HG02763 (cell line): ENCODE data around the gene LHFPL3.
A peak's percentile ranks its signal among the peaks of the same experiment; 100 is the strongest.

Experiments used
- ATAC-seq: cut with Tn5 transposase; IDR thresholded peaks from one replicate; pipeline ENCODE4 v1.9.1; 2021; ENCODE audit warnings: mild to moderate bottlenecking, moderate library complexity; ENCODE audit not compliant: unreplicated experiment

Gene LHFPL3

DNA sequence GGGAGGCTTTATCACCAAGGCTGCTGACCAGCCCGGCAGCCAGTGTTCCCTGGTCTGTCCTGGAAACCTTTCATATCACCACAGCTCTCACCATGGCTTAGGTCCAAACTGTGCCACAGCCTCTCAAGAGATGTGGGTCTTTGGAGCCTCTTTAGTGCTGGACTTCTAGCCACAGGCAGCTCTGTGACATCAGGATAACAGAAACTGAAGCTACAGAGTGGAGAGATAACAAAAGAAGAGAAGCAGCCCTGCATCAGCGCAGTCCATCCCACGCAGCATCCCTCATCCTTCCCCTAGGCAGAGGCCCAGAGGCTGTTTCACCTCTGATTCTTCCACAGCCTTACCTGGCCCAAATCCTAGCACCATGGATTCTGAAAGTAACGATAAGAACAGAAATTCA lies 497.7 kb downstream of the LHFPL3 start:
- no peak for ATAC-seq

DNA sequence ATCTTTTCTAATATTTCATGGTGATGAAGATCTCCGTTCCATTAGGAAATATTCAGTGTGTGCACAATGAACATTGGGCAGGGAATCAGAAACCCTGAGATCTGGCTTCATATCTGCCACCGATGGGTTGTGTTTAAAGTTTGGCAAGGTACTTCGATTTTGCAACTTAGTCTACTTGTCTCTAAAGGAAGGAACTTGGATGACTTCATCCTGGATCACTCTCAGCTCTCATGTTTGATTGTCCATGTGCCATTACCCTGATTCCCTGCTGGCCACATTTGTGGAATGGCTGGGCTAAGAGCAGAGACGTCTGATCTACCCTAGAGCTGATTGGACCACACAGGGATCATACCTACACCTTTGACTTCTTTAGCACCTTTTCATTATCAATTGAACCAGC lies 508.6 kb downstream of the LHFPL3 start:
- no peak for ATAC-seq

DNA sequence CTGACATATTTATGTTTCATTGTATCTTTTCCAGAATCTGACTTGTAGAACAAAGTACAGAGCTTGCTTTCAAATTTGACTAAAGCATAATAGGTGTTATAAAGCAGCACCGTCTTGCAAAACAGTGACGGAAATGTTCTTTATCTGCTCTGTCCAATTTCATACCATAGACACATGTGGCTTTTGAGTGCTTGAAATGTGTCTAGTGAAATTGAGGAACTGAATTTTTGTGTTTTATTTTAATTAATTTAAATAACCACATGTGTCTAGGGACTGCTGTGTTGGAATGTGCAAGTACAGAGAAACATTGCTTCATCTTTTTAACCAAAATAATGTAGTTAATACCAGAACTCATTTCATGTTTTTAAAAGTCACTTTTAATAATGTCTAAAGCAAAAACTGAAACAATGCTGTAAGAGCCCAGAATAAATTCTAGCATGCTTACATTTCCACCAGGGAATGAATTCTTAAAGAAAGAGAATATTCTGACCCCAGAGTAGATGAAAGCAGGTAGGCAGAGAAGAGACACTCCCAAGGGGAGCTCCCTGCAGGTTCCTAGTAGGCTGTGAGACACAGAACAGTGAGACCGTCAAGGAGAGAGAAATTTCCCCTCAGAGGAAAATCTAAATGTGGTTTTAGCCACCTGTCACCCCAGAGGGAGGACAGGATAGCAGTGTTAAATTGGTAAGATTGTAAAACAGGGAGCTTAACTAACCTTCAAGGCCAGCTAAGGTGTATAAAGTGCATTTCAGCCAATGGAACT lies 510.3 kb downstream of the LHFPL3 start:
- ATAC-seq = peak; percentile 42

DNA sequence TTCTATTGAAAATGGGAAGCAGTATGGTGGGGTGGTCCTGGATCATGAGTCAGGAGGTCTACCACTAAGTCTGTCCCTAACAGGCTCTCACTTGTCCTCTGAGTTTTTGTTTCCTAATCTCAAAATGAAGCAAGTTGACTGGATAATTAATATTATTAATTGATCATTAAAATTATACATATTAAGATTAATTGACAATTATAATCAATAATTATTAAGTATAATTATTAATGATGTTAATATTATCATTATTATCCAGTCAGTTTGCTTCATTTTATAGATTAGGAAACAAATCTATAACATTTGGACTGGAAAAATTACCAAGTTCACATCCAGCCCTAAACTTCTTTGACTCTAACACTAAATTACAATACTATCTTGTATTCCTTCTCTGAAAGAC lies 511.4 kb downstream of the LHFPL3 start:
- ATAC-seq = no peak

DNA sequence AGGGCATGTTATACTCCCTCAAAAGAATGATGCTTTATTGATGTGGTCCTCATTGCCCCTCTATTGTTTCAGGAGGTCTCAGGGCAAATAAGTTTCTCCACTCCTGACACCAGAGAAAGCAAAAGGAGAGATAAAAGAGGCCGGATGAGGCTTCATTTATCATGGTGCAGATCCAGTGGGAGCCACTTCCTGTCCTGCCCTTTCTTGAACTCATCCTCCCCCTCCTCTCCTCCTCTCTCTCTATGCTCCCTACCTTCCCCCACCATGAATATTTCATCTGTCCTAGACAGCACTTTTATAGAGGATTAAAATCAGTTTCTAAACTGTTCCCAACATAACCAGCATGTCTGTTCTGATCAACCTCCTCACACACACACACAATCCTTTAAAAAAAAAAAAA lies 513.4 kb downstream of the LHFPL3 start:
- ATAC-seq = no peak

DNA sequence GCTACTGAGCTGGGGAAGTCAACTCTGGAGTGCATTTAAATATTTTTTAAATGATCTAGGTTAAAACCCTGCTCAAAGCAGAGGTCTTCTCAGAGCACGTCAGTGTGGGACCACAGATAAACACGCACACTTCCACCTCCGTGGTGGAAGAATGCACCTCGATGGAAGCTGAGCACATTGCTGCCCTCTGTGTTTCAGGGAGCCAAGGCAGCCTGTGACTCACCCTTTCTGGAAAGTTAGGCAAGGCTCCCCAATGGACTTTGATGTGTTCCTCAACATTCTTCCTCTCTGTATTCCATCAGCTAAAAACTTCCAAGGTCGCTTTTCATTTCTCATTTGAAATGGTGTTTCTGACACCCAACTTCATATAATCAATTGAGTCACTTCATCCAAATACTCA lies 514.8 kb downstream of the LHFPL3 start:
- ATAC-seq = no peak

DNA sequence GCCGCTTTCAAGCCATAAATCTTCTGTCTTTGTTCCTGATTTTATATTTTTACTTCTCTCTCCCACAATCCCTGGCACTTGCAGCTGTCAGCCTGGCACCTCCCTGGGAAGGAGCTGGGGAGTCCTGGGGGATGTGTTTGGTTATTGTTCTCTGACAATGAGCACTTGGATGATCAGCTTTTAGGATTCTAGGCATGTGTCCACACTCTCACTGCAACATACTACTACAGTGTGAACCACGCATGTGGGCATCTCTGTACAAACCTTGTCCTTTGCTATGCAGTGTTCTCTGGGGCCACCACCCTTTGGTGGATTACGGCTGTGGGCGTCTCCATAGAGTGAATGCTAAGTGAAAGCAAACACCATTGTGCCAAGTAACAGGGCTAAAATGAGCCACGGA lies 517.2 kb downstream of the LHFPL3 start:
- ATAC-seq = no peak

DNA sequence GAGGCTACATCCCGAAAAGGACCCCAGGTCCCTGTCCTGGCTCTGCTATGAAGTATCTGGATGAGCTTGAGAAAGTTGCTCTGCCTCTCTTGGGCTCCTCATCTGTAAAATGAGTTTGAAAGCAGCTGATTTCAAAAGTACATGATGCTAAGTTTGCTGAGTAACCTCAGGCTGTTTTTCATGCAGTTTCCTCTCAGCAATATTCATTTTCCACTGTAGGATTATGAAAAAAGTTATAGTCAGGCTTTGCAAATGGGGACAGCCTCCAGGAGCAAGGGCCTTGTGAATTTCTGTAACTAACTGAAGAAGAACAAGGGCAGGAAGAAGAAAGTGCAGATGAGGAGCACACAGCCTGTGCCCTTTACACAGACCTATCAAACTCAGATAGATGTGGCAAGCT lies 518.3 kb downstream of the LHFPL3 start:
- ATAC-seq = no peak

DNA sequence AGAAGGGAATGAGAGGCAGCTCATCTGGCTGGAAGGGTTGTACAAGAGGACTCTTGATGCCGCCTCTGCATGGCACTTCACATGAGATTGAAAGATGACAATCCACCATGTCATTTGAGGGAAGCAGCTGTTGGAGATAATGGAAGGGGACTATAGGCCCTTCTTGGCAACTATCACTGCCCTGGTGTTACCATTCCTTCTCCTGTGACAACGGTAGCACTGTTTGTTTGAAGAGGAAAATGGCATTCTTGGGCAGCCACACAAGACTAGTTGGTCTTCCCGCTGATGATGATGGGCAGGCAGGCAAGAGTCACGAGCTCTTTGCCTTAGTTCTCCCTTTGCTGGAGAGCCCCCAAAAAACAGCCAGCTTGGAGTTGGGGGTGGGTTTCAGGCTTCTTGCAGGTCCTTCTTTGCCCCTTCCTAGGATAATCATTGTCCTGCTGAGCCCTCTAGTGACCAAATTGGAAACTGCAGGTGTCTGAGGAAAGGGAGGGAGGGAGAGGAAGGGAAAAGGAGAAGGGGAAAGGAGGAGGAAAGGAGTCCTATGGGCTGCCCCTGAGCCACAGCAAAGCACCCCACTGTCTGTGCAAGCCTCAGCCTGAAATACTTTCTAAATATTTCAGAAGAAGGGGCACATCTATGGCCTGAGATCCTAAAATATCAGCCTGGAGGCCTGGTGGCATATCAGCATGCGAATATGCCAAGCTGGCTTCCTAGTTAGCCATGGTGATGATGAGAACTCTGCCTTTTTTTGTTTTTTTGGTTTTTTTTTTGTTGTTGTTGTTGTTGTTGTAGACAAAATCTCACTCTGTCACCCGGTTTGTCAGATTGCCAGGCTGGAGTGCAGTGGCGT lies 520.0 kb downstream of the LHFPL3 start:
- ATAC-seq = no peak

DNA sequence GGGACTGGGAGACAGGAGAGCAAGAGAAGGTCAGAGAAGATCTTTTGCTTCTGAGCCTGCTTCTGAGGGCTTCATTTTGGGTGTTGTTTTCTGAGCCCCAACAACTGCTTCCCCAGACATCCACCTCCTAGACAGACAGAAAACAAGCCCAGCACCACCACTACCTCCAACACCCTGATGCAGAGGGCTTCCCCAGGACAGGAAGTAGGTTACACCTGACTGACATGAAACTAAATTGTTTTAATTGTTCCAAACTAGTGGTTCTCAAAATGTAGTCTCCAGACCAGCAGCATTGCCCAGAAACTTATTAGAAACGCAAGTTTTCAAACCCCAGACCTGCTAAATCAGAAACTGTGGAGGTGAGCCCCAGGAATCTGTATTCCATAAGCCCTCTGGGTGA lies 522.0 kb downstream of the LHFPL3 start:
- no peak for ATAC-seq

DNA sequence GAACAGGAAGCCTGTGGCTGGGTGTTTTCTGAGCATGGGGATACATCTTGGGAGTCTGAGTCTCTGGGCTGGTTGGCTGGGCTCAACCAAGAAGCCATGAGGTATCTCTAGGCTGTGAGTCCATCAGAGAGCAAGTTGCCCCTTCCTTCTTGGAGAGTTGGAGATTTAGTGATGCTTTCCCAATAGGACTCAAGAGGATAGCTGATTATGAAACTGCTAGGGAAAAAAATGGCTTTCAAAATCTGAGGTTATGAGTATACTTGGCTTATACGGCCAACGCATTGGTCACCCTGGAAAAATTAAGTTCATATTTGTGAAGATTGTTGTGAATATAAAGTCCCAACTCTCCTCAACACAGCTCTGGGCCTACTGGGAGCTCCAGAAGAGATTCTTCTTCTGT lies 522.9 kb downstream of the LHFPL3 start:
- ATAC-seq = no peak

DNA sequence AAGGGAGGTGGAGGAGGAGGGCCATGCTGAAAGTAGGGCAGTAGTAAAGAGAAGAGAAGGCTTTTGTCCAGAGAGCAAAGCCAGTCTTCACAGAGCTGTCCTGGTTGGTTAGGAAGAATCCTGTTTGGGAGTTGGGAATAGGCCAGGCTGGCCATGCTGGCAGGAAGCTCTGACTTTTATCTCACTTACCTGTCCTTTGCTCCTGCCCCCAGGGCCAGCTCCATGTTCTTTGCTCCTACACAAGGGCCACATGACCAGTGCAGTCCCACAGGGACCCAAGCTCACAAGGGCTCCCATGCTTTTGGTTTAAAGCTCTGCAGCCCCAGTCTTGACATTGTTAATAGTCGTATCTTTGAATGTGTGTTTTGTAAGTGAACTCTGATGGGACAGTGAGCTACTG lies 524.0 kb downstream of the LHFPL3 start:
- ATAC-seq = no peak

DNA sequence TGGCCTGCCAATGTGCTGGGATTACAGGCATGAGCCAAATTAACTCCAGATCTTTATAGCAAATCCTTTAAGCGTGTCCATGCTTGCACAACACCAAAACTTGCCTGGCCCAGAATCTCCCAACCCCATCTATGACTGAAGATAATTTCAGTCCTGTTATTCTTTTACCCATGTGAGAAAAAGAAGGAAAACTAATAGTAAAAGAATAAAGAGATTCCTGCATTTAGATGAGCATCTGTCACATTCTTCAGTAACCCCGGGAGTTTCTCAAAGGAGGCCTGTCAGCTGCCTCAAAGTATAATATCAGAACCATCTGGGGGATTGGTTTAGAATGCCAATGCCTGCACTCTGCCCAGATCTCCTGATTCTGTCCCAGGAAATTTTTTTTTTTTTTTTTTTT lies 527.5 kb downstream of the LHFPL3 start:
- ATAC-seq = no peak

DNA sequence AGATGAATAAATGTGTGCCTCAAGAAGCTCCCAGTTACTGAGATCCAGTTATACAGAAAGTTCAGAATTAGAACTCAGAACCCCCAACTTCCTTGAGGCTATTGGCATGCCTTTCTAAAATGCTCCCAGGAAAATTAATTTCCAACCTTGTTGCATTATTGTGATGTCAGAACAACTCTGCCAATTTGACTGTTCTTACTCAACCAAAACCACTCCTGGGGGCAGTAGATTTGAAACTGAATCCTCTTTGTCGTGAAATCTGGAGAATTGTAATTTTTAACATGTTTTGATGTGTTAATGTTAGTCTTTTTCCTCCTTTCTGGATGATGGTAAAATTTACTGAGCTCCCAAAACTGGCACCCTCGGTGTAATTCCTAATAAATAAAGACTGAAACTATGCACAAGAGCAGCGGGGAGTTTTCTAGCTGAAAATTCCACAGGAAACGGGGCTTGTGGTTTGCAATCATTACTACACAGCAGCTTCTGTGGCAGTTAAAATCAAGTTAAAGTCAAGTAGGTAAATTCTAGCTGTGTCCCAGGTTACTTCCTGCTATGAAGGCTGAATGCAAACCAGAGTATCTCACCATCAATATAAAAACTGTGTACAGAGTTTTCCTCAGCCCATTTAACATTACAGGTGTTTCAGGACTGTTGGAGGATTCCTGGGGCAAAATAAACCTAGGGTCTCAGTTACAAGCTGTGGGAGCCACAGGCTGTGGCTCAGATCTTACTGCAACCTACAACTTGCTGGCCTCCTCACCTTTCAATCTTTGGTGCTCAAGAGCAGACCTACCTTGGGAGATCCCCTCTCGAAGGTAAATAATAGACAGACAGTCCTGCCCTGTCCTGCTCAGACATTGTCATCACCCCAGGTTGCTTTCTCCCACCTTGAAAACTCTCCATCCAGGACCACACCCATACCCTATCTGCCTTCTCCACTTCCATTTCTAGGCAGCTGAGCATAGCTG lies 529.3 kb downstream of the LHFPL3 start:
- ATAC-seq = peak; percentile 62

DNA sequence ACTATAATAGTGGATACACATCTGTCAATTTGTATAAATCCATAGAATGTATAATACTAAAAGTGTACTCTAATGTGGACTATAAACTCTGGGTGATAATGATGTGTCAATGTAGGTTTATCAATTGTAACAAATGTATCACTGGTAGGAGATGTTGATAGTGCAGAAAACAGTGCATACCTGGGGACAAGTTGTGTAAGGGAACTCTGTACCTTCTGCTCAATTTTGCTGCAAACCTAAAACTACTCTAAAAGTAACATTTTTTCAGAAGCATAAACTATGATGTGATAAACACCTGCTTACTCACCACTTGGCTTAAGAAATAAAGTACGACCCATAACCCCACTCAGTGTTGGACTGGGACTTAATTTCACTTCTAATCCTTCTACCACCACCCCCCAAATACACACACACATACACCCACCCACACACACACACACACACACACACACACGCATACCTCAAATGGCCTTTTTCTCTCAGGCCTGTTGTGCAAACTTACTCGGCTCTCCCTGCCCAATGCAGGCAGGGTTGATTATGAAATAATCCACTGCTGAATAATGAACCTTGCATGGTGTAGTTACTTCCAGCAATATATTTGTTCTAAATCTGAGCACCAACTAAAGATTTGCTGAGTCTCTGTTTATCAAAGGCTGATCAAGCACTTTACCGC lies 531.5 kb downstream of the LHFPL3 start:
- ATAC-seq = no peak

DNA sequence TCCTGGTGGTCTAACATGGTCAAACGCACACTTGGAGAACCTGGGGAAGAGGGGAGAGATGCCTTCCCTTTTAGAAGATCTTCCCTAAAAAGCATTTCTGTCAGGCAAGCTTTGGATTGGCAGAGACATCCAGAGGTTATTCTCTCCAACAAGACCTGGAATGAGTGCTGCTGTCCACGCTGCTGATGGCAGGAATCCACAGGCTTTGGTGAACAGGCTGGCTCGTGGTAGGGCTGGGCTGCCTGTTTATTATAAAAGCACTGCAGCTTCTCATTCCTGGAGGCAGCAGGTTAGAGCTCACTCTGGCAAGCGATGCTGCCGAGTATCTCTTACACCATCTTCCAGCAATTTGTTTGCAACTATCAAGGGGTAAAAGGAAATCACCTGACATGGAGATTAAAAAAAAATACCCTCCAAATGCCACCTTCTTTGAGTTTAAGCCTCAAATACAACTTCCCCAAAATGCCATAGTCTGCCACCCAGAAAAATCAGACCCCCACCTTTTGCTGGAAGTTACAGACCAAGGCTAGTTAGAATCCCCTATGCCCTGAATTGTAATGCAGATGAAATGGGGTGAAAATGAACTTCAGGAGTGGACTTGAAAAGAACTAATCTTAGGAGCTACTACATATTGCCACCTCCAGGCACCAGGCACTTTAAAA lies 533.5 kb downstream of the LHFPL3 start:
- no peak for ATAC-seq

DNA sequence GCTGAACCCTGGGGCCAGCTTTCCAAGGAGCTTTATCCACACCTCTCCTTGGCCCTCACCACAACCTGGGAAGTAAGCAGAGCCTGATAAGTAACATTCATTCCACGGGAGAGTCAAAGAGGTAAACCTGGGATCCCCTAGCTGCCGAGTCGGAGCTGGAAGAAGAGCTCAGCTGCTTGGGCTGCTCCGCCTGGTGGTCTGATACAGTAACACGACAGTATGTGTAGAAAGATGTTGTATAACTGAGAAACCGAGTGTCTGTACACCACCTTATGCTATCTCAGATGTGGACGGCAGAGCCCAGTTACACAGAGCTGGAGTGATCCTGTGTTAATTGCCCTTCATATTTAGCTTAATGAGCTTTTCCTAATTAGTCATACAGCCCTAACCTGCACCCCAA lies 534.3 kb downstream of the LHFPL3 start:
- no peak for ATAC-seq

DNA sequence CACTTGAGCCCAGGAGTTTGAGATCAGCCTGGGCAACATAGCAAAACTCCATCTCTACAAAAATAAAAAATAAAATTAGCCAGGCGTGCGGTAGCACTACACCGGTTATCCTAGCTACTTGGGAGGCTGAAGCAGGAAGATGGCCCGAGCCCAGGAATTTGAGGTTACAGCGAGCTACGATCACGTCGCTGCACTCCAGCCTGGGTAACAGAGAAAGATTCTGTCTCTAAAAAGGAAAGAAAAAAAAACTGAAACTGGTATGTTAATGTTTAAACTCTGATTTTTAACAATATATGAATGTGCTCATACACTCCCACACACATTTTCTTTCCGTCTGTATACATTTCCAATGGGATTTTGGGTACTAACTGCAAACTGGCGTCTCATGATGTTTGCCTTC lies 545.0 kb downstream of the LHFPL3 start:
- ATAC-seq = no peak

DNA sequence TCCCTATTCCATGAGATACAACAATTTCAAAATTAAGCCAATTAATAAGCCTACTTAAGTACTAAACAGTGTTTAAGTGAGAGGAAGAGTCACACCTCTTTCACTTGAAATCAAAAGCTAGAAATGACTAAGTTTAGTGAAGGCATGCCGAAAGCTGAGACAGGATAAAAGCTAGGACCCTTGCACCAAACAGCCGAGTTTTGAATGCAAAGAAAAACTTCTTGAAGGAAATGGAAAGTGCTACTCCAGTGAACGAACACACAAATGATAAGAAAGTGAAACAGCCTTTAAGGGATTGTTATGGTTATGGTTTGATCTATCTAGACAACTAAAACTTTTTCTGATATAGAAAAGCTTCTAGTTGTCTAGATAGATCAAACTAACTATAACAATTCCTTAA lies 550.2 kb downstream of the LHFPL3 start:
- peak; percentile 83 for ATAC-seq

DNA sequence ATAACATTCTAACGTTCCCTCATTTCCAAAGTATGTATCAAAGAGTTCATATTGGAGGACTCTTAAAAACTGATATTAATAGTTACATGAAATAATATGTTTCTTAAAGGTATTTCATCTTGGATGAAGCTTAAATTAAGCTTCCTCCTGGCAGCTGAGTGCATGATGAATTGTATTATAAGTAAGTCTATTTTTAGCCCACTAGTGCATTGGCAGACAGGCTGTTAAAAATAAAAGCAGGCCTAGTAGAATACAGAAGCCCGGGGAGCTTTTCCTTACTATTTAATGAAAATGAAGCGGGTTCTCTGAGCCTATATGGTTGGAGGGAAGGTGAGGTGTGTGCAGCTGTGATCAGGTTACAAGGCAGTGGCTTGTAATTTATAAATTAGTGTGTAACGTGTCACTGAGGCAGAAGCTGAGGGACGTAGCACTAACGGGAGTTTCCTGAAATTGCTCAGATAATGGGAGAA lies 554.9 kb downstream of the LHFPL3 start:
- peak; percentile 6 for ATAC-seq
